ENCODE data around the gene OR1A2.
"Not testable (repeated sequence)": the region's sequence is repeated elsewhere in the genome, so short reads cannot be mapped to it uniquely, and the experiment has no call there.

The OR1A2 gene, protein sequence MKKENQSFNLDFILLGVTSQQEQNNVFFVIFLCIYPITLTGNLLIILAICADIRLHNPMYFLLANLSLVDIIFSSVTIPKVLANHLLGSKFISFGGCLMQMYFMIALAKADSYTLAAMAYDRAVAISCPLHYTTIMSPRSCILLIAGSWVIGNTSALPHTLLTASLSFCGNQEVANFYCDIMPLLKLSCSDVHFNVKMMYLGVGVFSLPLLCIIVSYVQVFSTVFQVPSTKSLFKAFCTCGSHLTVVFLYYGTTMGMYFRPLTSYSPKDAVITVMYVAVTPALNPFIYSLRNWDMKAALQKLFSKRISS

GRCh38 chr17:3197219-3197618 lies at the start of gene OR1A2:
OR1A2 (plus strand) TSS chr17:3197519; CDS start chr17:3197519, 0 bp downstream.
- DNase-seq, result no peak

- DNase-seq, result no peak
Observed at GRCh38 chr17:3157218-3157617, 40.1 kb upstream of the OR1A2 start.

DNA sequence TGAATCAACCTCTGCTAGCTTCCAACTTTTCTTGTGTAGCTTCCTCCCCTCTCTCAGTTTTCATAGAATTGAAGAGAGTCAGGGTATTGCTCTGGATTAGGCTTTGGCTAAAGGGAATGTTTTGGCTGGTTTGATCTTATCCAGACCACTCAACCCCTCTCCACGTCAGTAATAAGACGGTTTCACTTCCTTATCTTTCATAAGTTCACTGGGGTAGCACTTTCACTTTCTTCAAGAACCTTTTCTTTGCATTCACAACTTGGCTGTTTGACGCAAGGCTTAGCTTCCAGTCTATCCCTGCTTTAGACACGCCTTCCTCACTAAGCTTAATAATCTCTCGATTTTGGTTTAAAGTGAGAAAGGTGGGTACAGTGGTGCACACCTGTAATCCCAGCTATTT lies 29.7 kb upstream of the OR1A2 start:
- no peak for DNase-seq

- DNase-seq, result no peak
Observed at GRCh38 chr17:3189961-3190360, 7.4 kb upstream of the OR1A2 start.

GRCh38 chr17:3207367-3207766 lies 10.0 kb downstream of the OR1A2 start, which contains the start of gene OR1A1:
OR1A1 (plus strand) TSS chr17:3207667; CDS start chr17:3215621, 7,954 bp downstream.
- no peak for DNase-seq

- DNase-seq, result no peak
Observed at GRCh38 chr17:3208484-3208883, 11.2 kb downstream of the OR1A2 start.

GRCh38 chr17:3213001-3213400 lies 15.7 kb downstream of the OR1A2 start:
- no peak for DNase-seq

GRCh38 chr17:3213587-3213986 lies 16.3 kb downstream of the OR1A2 start:
- DNase-seq, result no peak

- not testable (repeated sequence) for DNase-seq
Observed at GRCh38 chr17:3219978-3220377, 22.7 kb downstream of the OR1A2 start.

GRCh38 chr17:3221850-3222249 lies 24.5 kb downstream of the OR1A2 start:
- DNase-seq, result no peak

DNA sequence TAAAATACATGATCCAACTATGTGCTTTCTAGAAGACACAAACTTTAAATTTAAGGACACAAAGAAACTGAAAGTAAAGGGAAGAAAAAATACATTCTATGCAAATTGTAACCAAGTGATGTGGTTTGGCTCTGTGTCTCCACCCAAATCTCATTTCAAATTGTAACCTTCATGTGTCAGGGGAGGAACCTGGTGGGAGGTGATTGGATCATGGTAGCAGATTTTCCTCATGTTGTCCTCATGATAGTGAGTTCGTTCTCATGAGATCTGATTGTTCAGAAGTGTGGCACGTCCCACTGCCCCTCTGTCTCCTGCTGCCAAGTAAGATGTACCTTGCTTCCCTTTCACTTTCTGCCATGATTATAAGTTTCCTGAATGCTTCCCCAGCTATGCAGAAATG lies 25.2 kb downstream of the OR1A2 start:
- DNase-seq, result no peak

- DNase-seq, result not testable (repeated sequence)
Observed at GRCh38 chr17:3224721-3225352, 27.5 kb downstream of the OR1A2 start.

- DNase-seq, result not testable (repeated sequence)
Observed at GRCh38 chr17:3232300-3232699, 35.0 kb downstream of the OR1A2 start.

DNA sequence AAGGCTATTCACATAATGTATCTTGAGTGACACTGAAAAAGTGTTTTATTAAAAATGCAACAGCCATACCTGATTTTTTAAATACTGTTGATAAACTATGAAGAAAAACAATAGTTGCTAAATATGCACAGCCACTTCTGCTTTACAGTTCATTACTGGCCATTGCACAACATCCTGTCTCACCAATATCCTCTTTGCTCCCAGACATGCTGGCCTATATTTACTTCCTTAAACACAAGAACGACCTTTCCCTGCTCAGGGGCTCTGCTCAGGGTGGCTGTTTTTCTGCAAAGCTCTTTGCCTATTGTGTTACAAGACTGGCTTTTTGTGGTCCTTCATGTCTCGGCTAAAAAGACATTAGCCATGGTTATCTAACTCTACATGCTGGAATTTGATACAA lies 41.4 kb downstream of the OR1A2 start:
- DNase-seq, result peak in 3 of 56 donors; percentile 0 to 13 (median 3)

DNA sequence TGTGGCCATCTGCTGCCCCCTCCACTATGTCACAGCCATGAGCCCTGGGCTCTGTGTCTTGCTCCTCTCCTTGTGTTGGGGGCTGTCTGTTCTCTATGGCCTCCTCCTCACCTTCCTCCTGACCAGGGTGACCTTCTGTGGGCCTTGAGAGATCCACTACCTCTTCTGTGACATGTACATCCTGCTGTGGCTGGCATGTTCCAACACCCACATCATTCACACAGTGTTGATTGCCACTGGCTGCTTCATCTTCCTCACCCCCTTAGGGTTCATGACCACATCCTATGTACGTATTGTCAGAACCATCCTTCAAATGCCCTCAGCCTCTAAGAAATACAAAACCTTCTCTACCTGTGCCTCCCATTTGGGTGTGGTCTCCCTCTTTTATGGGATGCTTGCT lies 43.7 kb downstream of the OR1A2 start:
- DNase-seq, result not testable (repeated sequence)

GRCh38 chr17:3244841-3245240 lies 47.5 kb downstream of the OR1A2 start:
- DNase-seq, result not testable (repeated sequence)
